Liver (tissue), 3 donors: Measurements from ENCODE around the gene RSPRY1.

ENCODE experiments used
- CTCF ChIP-seq: fragments of 150-350 bp; IDR thresholded peaks from 2 replicates; pipeline ENCODE4 v1.5.1; 2017; ENCODE audit warnings: improper control_type of control experiment, low read depth, low read length; ENCODE audit not compliant: missing input control
- EGR1 ChIP-seq, 2 donors: IDR thresholded peaks; 2 replicates each; pipeline ENCODE4 v1.6.1; 2016 to 2018; ENCODE audit warnings: antibody characterized with exemption in 2 of 2, low read depth in 2 of 2
- FOXA1 ChIP-seq: IDR thresholded peaks from 2 replicates; pipeline ENCODE4 v1.6.1; 2016; ENCODE audit warnings: antibody characterized with exemption
- HNF4G ChIP-seq: IDR thresholded peaks from 2 replicates; pipeline ENCODE4 v1.6.1; 2016; ENCODE audit warnings: antibody characterized with exemption
- JUND ChIP-seq, 2 donors: IDR thresholded peaks; 2 replicates each; pipeline ENCODE4 v1.6.1; 2016; ENCODE audit warnings: antibody characterized with exemption in 2 of 2
- SP1 ChIP-seq: IDR thresholded peaks from 2 replicates; pipeline ENCODE4 v1.6.1; 2018; ENCODE audit warnings: antibody characterized with exemption, mild to moderate bottlenecking
- TAF1 ChIP-seq: conservative IDR thresholded peaks from 2 replicates; pipeline ENCODE4 v1.6.1; 2016; ENCODE audit warnings: antibody characterized with exemption, mild to moderate bottlenecking
- donor health status: healthy.
- donor health status: healthy.

GRCh38 chr16:57178196-57178595, 7.9 kb upstream of the RSPRY1 start:
- no peak for TF ChIP-seq TAF1
- no peak for TF ChIP-seq CTCF
- TF ChIP-seq JUND (IDR thresholded peaks at IDR 0.05): no peak
- no peak for TF ChIP-seq HNF4G
- TF ChIP-seq SP1: no peak
- TF ChIP-seq EGR1 (IDR thresholded peaks at IDR 0.05; ENCODE audit: low read depth in 2 of 2): no peak
- no peak for TF ChIP-seq FOXA1
